GM18508 (cell line): ENCODE data around the gene HTR2B.
"Not testable (repeated sequence)": the region's sequence is repeated elsewhere in the genome, so short reads cannot be mapped to it uniquely, and the experiment has no call there.

Experiments
- ATAC-seq: cut with Tn5 transposase; IDR thresholded peaks from one replicate; pipeline ENCODE4 v1.9.1; 2021; ENCODE audit warnings: moderate number of reproducible peaks; ENCODE audit not compliant: insufficient read depth, unreplicated experiment

Gene HTR2B

DNA sequence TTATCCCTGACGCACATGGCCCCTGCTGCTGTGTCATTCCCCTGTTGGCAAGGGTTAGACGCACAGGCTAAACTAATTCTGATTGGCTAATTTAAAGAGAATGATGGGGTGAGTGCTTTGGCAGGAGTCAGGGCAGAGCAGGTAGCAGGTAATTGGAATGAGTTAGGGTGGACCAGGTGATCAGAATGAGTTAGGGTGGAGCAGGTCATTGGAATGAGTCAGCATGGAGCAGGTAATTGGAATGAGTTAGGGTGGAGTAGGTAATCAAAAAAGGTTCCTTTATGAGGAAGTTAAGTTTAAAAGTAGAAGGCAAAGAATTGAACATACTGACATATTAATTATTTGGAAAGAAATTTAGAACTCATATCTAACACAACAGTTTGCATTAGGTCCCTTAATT is 24.5 kb downstream of the HTR2B start:
- not testable (repeated sequence) for ATAC-seq

DNA sequence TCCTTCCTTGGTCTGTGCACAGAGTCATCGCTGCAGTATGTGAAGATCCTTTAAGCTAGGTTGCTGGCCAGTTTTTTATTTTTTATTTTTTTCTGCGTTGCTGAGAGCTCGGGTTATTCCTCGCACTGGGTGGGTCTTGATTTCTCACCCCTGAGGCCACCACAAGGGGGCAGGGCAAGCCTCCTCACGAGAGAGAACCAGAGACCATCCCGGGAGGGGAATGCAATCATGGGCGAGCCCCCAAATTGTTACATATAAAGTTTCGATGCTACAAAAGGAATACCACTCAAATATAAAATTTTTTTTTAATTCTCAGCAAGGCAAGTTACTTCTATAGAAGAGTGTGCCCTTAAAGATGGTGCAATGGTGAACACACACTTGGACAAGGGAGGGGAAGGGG is 24.9 kb downstream of the HTR2B start:
- ATAC-seq = no peak

DNA sequence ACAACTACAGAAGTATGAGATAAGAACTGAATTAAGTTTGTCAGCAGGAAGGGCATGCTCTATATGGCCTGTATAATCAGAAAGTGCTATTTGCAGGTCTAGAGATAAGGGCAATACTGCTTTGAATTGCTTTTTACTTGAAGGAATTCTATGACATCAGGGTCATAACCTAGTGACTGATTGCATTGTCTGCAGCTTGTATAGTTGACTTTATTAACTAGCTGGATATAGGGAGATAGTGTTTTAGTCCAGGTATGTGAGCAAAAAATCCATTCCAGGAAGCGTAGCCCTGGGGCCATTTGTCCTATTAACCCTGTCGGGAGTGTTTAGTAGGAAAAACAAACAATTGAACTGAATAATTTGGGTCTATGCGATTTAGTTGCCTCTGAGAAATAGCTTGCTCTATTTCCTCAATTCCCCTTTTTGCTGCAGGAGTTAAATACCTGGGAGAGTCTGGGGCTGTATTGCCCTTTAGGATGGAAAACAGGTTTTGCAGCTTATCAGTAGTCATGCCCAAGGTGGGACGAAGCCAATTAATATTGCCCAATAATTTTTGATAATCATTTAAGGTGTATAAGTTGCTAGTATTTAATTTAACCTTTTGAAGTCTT is 30.0 kb downstream of the HTR2B start:
- no peak for ATAC-seq

DNA sequence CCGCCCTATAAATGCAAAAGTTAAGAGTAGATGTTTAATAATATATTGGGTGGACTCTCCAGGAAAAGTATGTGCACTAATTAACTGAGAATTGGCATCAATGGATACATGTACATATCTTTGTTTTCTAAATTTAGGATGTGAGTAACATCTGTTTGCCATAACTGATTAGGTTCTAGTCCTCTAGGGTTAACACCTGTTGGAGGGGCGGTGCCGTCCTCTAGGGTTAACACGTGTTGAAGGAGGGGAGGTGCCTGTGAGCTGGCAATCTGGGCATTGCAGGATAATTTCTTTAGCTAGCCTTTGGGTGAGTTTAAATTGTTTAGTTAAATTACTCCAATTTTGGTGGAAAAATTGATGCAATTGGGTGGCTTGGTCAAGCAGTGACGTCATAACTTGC is 30.9 kb downstream of the HTR2B start:
- no peak for ATAC-seq

DNA sequence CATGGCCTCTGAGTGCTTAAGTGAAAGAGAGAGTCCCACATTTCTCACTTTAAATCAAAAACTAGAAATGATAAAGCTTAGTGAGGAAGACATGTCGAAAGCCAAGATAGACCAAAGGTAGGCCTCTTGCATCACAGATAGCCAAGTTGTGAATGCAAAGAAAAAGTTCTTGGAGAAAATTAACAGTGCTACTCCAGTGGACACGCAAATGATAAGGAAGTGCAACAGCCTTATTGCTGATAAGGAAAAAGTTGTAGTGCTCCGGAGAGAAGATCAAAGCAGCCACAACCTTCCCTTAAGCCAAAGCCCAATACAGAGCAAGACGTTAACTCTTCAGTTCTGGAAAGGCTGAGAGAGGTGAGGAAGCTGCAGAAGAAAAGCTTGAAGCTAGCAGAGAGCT is 36.1 kb downstream of the HTR2B start:
- ATAC-seq = no peak

DNA sequence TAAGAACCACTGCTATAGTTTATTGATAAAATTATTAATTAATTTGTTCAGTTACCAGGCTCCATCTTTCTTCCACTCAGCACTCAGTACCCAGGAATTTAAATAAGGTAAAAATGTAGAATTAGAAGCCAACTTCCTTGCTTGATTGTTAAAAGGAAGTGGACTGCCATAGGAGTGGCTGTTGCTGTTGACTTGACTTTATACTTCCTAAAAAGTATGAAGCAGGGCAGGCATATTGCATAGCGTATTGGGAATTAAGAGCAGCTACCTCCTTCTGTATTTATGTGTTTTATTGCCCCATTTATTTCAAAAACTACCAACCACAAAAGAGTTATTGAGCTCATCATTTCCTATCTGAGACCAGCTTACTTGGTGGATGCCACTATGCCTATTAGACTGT is 40.3 kb downstream of the HTR2B start:
- ATAC-seq = no peak

DNA sequence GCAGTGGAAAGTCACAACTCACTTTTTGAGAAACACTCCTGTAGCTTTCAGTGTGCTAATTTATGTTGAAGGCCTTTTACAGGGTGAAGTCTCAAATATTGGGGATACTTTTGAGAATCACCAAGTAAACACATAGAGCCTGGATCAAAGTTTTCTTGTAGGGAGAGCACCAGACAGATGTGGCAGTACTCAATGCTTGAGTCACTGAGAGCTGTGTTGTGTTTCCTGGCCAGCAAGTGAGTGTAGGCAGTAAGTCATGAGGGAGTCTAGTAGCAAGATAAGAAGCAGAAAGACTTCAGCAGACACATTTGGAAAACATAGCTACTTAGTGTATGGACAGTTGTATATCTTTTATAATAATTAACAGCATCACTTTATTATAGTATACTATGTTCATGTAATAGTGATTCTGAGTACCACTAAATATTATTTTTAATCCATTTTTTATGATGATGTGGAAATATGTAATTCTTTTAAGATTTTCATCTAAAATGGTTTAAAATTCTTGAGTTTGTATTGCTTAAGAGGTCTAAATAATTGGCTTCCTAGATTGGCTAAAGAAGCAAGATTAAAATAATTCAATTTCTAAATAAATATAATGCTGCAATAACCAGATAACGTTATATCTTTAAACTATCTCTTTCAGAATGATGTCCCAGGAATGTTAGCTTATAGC is 55.3 kb downstream of the HTR2B start:
- no peak for ATAC-seq

DNA sequence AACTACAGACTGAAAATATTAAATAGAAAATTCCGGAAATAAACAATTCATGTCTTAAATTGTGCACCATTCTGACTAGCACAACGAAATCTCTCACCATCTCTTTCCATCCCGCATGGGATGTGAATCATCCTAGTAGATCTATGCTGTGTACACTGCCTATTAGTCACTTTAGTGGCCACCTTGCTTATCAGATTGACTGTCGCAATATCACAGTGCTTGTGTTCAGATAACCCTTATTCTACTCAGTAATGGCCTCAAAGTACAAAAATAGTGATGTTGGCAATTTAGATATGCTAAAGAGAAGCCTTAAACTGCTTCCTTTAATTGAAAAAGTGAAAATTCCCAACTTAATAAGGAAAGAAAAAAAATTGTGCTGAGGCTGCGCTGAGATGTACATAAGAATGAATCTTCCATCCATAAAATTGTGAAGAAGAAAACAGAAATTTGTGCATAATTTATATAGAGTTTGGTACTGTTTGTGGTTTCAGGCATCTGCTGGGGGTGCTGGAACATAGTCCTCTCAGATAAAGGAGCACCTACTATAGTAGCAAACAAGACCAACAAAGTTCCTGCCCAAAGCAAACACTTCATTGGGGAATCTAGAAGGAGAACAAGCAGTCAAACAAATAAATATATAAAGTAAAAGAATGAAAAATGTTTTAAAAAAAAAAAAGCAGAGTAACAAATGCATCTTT is 56.2 kb downstream of the HTR2B start:
- ATAC-seq = no peak

DNA sequence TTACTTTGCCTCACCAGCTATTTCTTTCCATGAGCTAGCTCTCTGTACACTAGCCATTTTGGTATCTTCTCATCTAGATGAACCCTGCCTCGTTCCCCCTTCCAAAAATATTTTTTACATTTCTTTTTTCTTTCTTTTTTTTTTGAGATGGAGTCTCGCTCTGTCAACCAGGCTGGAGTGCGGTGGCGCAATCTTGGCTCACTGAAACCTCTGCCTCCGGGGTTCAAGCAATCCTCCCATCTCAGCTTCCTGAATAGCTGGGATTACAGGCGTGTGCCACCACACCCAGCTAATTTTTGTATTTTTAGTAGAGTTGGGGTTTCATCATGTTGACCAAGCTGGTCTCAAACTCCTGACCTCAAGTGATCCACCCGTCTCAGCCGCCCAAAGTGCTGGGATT is 57.3 kb downstream of the HTR2B start:
- not testable (repeated sequence) for ATAC-seq

DNA sequence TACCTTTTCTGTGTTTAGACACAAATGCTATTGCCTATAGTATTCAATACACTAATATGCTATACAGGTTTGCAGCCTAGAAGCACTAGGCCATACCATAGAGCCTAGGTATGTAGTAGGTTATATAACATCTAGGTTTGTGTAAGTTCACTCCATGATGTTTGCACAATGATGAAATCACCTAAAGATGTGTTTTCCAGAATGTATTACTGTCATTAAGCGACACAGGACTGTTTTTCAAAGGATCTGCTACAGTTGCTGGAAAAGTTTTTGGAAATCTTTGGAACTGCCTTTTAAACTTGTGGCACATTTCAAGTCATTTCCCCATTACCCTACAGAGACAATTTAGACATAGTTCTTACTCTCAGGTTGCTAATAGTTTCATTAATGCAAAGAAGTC is 58.9 kb downstream of the HTR2B start:
- no peak for ATAC-seq

DNA sequence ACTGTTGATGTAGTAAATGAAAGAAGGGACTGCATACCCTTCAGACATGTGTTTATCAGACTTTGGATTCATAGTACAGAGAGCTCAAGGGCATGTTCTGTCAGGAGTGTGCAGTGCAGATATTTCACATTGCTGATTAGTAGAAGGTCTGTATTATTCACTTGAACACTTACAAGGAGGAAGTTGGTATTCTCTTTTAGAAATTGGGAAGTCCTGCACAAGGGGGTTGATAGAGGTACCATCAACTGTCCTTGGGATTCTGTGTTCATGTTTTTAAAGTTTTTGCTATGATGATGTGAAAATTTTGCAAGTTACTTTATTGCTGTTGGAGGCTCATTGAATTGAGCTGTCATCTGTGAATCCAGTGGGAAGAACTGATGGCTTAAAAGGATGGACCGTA is 61.5 kb downstream of the HTR2B start:
- ATAC-seq = no peak

DNA sequence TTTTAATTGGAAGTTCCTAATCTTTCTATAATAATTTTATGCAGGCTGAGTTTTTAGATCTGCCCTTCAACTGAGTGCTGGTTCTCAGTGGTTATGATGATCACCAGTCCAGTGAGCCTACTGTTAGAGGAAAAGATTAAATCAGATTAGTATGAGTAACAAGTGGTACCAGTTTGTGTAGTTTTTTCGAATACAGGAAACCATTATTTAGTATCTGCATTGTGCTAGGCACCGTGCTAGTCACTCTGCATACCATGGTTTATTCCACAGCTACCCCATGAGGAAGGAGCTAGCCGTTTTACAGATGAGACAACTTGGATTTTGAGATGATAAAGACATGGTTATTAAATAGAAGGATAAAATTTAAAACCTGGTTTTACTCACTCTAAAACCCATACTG is 62.1 kb downstream of the HTR2B start:
- ATAC-seq = no peak

DNA sequence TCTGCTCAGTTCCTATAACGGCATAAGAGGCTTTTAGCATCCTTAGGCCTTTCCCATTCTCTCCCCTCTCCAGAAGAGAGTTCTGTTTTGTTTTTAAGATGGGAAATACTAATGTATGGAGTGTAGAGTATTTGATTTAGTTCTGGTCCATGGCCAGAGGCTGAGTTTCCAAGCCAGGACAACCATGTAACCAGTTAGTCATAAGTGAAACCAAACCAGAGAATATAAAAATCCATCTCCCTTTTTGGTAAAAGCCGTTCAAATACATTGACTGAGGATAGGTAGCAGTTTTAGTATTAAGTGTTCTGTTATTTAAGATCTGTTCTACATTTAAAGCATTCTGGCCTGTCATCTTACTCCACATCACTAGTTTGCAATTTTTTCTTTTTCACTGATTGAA is 65.1 kb downstream of the HTR2B start:
- no peak for ATAC-seq

DNA sequence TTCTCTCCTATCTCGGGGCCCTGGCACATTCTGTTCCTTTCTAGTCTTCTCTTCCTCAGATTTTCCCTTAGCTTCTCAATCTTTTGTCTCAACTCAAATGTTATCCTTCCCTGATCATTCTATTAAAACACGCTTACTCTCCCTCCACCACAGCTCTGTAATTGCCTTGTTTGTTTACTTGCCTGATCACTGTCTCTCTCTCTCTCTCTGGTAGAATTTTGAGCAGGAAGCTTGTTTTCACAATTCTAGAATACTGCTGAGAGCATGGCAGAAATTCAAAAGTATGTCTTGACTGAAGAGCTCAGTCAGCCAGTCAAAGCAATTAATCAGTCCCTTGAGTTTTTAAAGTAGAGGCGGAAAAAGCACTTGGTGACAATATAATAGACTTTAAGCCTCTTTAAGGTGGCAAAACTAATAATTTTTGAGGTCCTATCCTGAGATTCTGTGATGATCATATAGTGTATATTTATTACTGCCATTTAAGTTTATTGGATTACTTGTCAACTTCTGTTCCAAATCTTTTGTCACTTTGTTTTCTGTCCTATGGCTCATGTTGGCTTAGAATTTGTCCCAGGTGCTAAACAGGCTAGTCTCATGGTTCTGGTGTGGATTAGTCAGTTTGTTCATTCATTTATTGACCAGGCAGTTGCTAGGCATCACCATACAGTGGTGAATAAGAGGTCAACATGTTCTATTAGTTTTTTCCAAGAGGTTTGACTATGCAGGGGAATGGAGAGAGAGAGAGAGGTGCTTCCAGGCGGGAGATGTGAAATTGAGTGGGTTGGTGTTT is 65.9 kb downstream of the HTR2B start:
- no peak for ATAC-seq
